ENCODE results near the gene ZNF665.
"Not testable (repeated sequence)": the region's sequence is repeated elsewhere in the genome, so short reads cannot be mapped to it uniquely, and the experiment has no call there.

The ZNF665 gene

GRCh38 chr19:53157626-53158025, 35.5 kb downstream of the ZNF665 start:
- DNase-seq (ENCODE audit: low read depth): no peak

DNA sequence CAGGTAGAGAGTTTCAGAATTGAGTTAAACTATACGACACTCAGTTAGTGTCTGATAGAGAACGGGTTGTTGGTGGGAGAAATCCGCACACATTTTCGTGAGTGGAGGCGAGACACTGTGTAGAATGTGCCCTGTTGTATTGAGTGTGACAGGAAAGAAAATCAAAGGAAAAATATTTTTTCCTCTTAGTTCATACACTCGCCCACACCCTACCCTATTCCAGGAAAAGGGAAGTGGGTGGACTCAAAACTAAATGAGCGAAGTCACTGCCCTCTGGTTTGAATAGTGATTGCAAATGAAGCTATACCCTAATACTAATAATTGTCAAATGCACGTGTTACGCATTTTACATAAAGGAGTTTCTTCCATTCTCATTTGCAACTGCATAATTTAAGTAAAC, 36.3 kb downstream of the ZNF665 start:
- no peak for DNase-seq (ENCODE audit: low read depth)

DNA sequence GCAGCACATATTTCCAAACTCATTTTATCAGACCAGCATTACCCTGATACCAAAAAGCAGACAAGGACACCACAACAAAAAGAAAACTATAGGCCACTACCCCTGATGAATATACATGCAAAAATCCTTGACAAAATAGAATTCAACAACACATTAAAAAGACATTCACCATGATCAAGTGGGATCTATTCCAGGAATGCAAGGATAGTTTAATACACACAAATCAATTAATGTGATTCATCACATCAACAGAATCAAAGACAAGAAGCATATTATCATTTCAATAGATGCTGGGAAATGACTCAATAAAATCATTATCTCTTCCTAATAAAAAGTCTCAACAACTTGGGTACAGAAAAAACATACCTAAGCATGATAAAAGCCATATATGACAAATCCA, 45.5 kb downstream of the ZNF665 start:
- DNase-seq (ENCODE audit: low read depth): no peak

GRCh38 chr19:53140351-53140750, 52.8 kb downstream of the ZNF665 start:
- DNase-seq (ENCODE audit: low read depth): no peak

DNA sequence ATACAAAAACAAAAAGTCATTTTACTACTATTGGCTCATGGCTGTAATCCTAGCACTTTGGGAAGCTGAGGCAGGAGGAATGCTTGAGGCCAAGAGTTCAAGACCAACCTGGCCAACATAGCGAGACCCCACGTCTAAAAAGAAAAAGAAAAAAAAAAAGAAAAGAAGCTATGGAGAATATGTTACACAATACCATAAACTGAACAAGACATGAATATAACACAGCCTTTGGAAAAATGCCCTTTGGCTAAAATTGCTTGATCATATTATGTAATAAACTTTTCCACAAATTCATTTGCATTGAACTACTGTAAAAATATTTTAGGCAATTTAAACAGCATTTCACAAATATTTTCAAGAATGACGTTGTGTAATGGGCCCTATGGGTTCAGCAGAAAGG, 56.7 kb downstream of the ZNF665 start:
- DNase-seq (ENCODE audit: low read depth): no peak

- peak; percentile 6 for DNase-seq (ENCODE audit: low read depth)
These were observed 60.8 kb downstream of the ZNF665 start, which contains the start of gene ZNF415 for GRCh38 chr19:53132141-53132991. TSS of gene ZNF415 (minus strand) at chr19:53132910. CDS start at chr19:53122676, 10,234 bp downstream.

DNA sequence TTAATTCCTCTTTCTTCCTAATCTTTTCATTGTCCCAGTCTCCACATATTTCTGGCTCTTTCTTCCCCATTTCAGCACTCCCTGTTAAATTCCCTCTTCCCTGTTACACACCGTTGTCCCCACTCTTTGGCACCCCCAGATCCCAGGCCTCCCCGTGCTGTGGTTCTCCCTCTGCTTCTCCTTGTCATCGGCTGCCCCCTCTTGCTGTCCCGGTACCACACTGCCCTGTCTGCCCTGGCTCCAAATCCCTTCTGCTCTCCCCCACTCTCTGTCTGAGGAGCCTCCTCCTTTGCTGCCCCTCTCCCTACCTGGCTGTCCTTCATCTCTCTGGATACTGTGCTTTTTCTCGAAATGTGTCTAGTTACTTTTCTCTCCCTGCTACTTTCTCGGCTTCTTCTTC, 61.4 kb downstream of the ZNF665 start:
- no peak for DNase-seq (ENCODE audit: low read depth)

GRCh38 chr19:53131085-53131590, 62.0 kb downstream of the ZNF665 start:
- no peak for DNase-seq (ENCODE audit: low read depth)

DNA sequence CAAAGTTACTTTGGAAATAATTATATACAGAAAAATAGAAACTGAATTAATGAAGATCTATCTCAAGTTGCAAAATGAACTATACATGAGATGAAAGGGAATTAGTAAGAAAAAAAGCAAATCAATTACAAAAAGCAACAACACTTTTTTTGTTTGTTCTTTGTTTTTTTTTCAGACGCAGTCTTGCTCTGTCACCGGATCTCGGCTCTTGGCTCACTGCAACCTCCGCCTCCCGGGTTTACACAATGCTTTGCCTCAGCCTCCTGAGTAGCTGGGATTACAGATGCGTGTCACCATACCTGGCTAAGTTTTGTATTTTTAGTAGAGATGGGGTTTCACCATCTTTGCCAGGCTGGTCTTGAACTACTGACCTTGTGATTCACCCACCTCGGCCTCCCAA, 62.7 kb downstream of the ZNF665 start:
- DNase-seq (ENCODE audit: low read depth): no peak

- DNase-seq (ENCODE audit: low read depth): not testable (repeated sequence)
These were observed 66.2 kb downstream of the ZNF665 start for GRCh38 chr19:53126733-53127526.

- DNase-seq (ENCODE audit: low read depth): no peak
These were observed 69.8 kb downstream of the ZNF665 start for GRCh38 chr19:53123400-53123799.

Data from stimulated activated CD8-positive, alpha-beta memory T cell treated with anti-CD3 and anti-CD28 coated beads, Interleukin-12 subunit alpha, Interleukin-12 subunit beta, amount 100 ng/mL, for 4 hours (primary cell).